Keratinocyte (primary cell): Measurements from ENCODE around the gene FBRSL1. TPM values are rescaled to one million over a fixed set of nuclear protein-coding genes. Genes with fewer than 3 reads are reported as not detected.

Experiments
- DNase-seq: peaks from one replicate; pipeline ENCODE4 v3.0.0-alpha.2; 2011; ENCODE audit warnings: low read depth, missing footprints, low spot score
- FAIRE-seq: peaks from 2 replicates; lab custom pipeline; 2011; peaks lifted over from hg19 to GRCh38; lab: Jason Lieb, UNC
- H2AFZ ChIP-seq: 2 replicates; pipeline ENCODE4 v1.6.0; 2012; ENCODE audit warnings: low read length, control low read depth, inconsistent platforms; ENCODE audit not compliant: control insufficient read depth
- H3K27ac ChIP-seq: 2 replicates; pipeline ENCODE4 v1.5.1; 2011; ENCODE audit warnings: low read length; ENCODE audit not compliant: control insufficient read depth, insufficient read depth
- H3K27me3 ChIP-seq: 3 replicates; pipeline ENCODE4 v1.6.0; 2011; ENCODE audit warnings: low read length; ENCODE audit not compliant: control insufficient read depth, insufficient read depth; ENCODE audit errors: extremely low read depth
- H3K36me3 ChIP-seq, 2 experiments: 2 replicates in 1 of 2; 3 replicates in 1 of 2; pipeline ENCODE4 v1.5.1; 2011; ENCODE audit warnings: low read length in 2 of 2, mild to moderate bottlenecking in 1 of 2; ENCODE audit not compliant: control insufficient read depth in 2 of 2, insufficient read depth in 2 of 2; ENCODE audit errors: extremely low read depth in 1 of 2
- H3K4me1 ChIP-seq: 3 replicates; pipeline ENCODE4 v1.5.1; 2011; ENCODE audit warnings: low read length; ENCODE audit not compliant: control insufficient read depth, insufficient read depth; ENCODE audit errors: extremely low read depth
- H3K4me2 ChIP-seq: 3 replicates; pipeline ENCODE4 v1.6.0; 2011; ENCODE audit warnings: low read depth, low read length; ENCODE audit not compliant: control insufficient read depth, insufficient read depth; ENCODE audit errors: extremely low read depth
- H3K4me3 ChIP-seq, 3 experiments: fragments of 200-600 bp in 1 of 3; sonication (generic) in 1 of 3; 2 replicates in 2 of 3; 3 replicates in 1 of 3; pipeline ENCODE4 v1.5.1; 2011 to 2016; ENCODE audit warnings: low read length in 3 of 3, mild to moderate bottlenecking in 3 of 3, control low read depth in 2 of 3, inconsistent platforms in 1 of 3, low read depth in 1 of 3, mixed read lengths in 1 of 3, mixed run types in 1 of 3, moderate library complexity in 1 of 3; ENCODE audit not compliant: control insufficient read depth in 2 of 3, insufficient read depth in 2 of 3; ENCODE audit errors: extremely low read depth in 1 of 3
- H3K79me2 ChIP-seq: 2 replicates; pipeline ENCODE4 v1.6.0; 2012; ENCODE audit warnings: low read length; ENCODE audit not compliant: control insufficient read depth, insufficient read depth
- H3K9ac ChIP-seq: 3 replicates; pipeline ENCODE4 v1.6.0; 2011; ENCODE audit warnings: low read length; ENCODE audit not compliant: control insufficient read depth, insufficient read depth; ENCODE audit errors: extremely low read depth
- H3K9me1 ChIP-seq: 3 replicates; pipeline ENCODE4 v1.6.0; 2011; ENCODE audit warnings: low read length; ENCODE audit not compliant: control insufficient read depth, insufficient read depth; ENCODE audit errors: extremely low read depth
- H3K9me3 ChIP-seq: 2 replicates; pipeline ENCODE4 v1.5.1; 2012; ENCODE audit warnings: low read depth, low read length; ENCODE audit not compliant: control insufficient read depth
- H4K20me1 ChIP-seq: 3 replicates; pipeline ENCODE4 v1.6.0; 2011; ENCODE audit warnings: low read length; ENCODE audit not compliant: control insufficient read depth, insufficient read depth; ENCODE audit errors: extremely low read depth
- CTCF ChIP-seq, 3 experiments: IDR thresholded peaks in 1 of 3; conservative IDR thresholded peaks in 1 of 3; optimal IDR thresholded peaks in 1 of 3; 2 replicates in 2 of 3; 3 replicates in 1 of 3; pipeline versions ENCODE3 to v1.5.1; 2011; ENCODE audit warnings: low read length in 3 of 3, mild to moderate bottlenecking in 3 of 3, moderate library complexity in 2 of 3, control low read depth in 1 of 3, inconsistent platforms in 1 of 3; ENCODE audit not compliant: insufficient read depth in 2 of 3; ENCODE audit errors: extremely low read depth in 1 of 3
- EZH2 ChIP-seq: IDR thresholded peaks from one replicate; pipeline ENCODE4 v1.6.1; 2012; ENCODE audit warnings: inconsistent platforms, mild to moderate bottlenecking, low read length, moderate library complexity
- dilution Hi-C: fragments of 300-500 bp; cut with MboI; formaldehyde crosslinking; loops from one replicate; pipeline ENCODE4 v1.7.0; 2020; ENCODE audit warnings: low sequenced_read_pairs; ENCODE audit not compliant: extremely low pct_ligation_motif_present
- polyA plus RNA-seq, 5 experiments: library from polyadenylated mRNA; depleted of rRNA in 3 of 5; stranded (reverse) in 3 of 5; stranded (forward) in 1 of 5; unstranded in 1 of 5; fragments of >200 nt; gene quantifications; 1 replicate in 1 of 5; 2 replicates in 3 of 5; 3 replicates in 1 of 5; pipeline versions ENCODE4 v1.2.1 to v1.2.3, GENCODE V29; 2011 to 2012; ENCODE audit warnings: missing spikeins in 2 of 5, low read depth in 1 of 5, low replicate concordance in 1 of 5

Gene FBRSL1
- polyA plus RNA-seq, 1 donor (not counting 4 experiments of a cell fraction or from before 2014, with no cell fraction given): 0.89 TPM

GRCh38 chr12:132556216-132556615, 66.3 kb downstream of the FBRSL1 start:
- Histone ChIP-seq H3K27me3 (no peaks in the 10 kb centered on the region), H4K20me1 (peaks cover 3% of the 10 kb centered on the region), H3K4me3 (no peak overlapping the region), H3K9me1 (no peaks in the 10 kb centered on the region), H3K9ac (no peak overlapping the region), H3K36me3 (no peaks in the 10 kb centered on the region), H2AFZ (no peak overlapping the region), H3K79me2 (peaks cover under 1% of the 10 kb centered on the region), H3K4me1 (peaks cover 3% of the 10 kb centered on the region), H3K9me3 (no peaks in the 10 kb centered on the region), H3K27ac (no peak overlapping the region), H3K4me2 (no peak overlapping the region)
- no peak for TF ChIP-seq EZH2
- TF ChIP-seq CTCF (optimal IDR thresholded peaks at IDR 0.05 in 1 of 3, IDR thresholded peaks at IDR 0.05 in 1 of 3, conservative IDR thresholded peaks at IDR 0.05 in 1 of 3; ENCODE audit: extremely low read depth in 1 of 3, insufficient read depth in 2 of 3, low read length in 3 of 3): no peak
- no peak for DNase-seq
- dilution Hi-C loops: no loop called here
- no peak for FAIRE-seq

GRCh38 chr12:132556801-132557200, 66.8 kb downstream of the FBRSL1 start:
- FAIRE-seq (no peak), DNase-seq (no peak)

More at GRCh38 chr12:132556801-132557200, 66.8 kb downstream of the FBRSL1 start:
- TF ChIP-seq CTCF (optimal IDR thresholded peaks at IDR 0.05 in 1 of 3, IDR thresholded peaks at IDR 0.05 in 1 of 3, conservative IDR thresholded peaks at IDR 0.05 in 1 of 3; ENCODE audit: extremely low read depth in 1 of 3, insufficient read depth in 2 of 3, low read length in 3 of 3) (no peak), EZH2 (no peak)
- peaks cover 6% of the 10 kb centered on the region for H4K20me1 ChIP-seq
- dilution Hi-C loops: no loop called here
- peaks cover 7% of the 10 kb centered on the region for H3K4me1 ChIP-seq
- H3K79me2 ChIP-seq: peaks cover 6% of the 10 kb centered on the region
- H3K36me3 ChIP-seq: no peaks in the 10 kb centered on the region
- H3K9ac ChIP-seq: no peak overlapping the region
- no peaks in the 10 kb centered on the region for H3K9me1 ChIP-seq
- no peaks in the 10 kb centered on the region for H3K9me3 ChIP-seq
- no peak overlapping the region for H3K4me2 ChIP-seq
- H3K27me3 ChIP-seq: no peaks in the 10 kb centered on the region
- no peak overlapping the region for H3K27ac ChIP-seq
- no peak overlapping the region for H3K4me3 ChIP-seq
- H2AFZ ChIP-seq: no peak overlapping the region
